Measurements from ENCODE around the gene WNT3. TPM values are rescaled to one million over a fixed set of nuclear protein-coding genes. Genes with fewer than 3 reads are reported as not detected.

WNT3 gene
- total and polyA plus RNA-seq, 10 of the 15 experiments (the other 5 are each of a cell fraction or from before 2014, with no cell fraction given), result 0.01 to 0.03 TPM; not detected in 8

DNA sequence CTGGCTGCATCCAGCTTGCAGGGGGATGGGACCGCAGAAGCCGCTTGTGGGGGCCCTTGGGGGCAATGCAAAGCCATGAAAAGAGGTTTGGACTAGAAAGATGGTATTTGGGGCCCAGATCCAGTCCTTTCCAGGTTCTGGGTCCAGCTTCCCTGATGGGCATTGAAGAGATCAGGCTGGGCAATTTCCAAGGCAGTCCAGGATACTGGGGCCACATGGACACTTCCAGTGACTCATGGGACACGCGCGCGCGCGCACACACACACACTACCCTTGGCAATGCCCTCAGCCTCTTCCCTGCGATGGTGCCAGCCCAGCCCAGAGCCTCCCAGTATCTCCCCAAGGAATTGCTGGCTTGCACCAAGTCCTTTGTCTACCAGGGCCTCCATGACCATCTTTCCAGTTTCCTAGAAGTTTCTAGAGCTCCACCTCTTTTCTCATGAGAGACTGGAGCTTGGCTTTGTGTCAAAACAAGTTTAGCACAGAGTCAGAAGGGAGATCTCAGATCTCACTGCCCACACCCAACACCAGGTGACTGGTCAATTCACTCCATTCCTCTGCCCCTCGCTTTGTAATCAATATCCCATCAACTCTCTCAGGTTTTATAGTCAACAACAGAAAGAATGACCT, 44.3 kb downstream of the WNT3 start:
- H3K9me3 ChIP-seq (replicated peaks; ENCODE audit: control insufficient read depth, insufficient read depth, low read length), result no peaks in the 10 kb centered on the region
- no peak overlapping the region for H3K27ac ChIP-seq (ENCODE audit: control insufficient read depth, insufficient read depth)
- H3K4me2 ChIP-seq (ENCODE audit: control insufficient read depth, insufficient read depth), result no peak overlapping the region
- BruUV-seq (replicated peaks), result no TSS peak
- CTCF ChIA-PET, result interaction anchor here (0.5 kb wide), 1 partner anchor 105 kb away, joined by 4 read pairs; no protein-coding TSS in a partner anchor
- SMC1A ChIA-PET (ENCODE audit: uncharacterized antibody, unreplicated experiment), result no interaction called here
- no peak for TF ChIP-seq BCL11A (IDR thresholded peaks at IDR 0.05; ENCODE audit: low read depth, low read length)
- no peak for TF ChIP-seq RAD21 (IDR thresholded peaks at IDR 0.05; ENCODE audit: insufficient read depth, low read depth, low read length)
- TF ChIP-seq, protein P1, sequence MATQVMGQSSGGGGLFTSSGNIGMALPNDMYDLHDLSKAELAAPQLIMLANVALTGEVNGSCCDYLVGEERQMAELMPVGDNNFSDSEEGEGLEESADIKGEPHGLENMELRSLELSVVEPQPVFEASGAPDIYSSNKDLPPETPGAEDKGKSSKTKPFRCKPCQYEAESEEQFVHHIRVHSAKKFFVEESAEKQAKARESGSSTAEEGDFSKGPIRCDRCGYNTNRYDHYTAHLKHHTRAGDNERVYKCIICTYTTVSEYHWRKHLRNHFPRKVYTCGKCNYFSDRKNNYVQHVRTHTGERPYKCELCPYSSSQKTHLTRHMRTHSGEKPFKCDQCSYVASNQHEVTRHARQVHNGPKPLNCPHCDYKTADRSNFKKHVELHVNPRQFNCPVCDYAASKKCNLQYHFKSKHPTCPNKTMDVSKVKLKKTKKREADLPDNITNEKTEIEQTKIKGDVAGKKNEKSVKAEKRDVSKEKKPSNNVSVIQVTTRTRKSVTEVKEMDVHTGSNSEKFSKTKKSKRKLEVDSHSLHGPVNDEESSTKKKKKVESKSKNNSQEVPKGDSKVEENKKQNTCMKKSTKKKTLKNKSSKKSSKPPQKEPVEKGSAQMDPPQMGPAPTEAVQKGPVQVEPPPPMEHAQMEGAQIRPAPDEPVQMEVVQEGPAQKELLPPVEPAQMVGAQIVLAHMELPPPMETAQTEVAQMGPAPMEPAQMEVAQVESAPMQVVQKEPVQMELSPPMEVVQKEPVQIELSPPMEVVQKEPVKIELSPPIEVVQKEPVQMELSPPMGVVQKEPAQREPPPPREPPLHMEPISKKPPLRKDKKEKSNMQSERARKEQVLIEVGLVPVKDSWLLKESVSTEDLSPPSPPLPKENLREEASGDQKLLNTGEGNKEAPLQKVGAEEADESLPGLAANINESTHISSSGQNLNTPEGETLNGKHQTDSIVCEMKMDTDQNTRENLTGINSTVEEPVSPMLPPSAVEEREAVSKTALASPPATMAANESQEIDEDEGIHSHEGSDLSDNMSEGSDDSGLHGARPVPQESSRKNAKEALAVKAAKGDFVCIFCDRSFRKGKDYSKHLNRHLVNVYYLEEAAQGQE (IDR thresholded peaks at IDR 0.05; ENCODE audit: low read depth, low read length), result no peak
- no peak for TF ChIP-seq FOXM1 (IDR thresholded peaks at IDR 0.05; ENCODE audit: low read depth, low read length)
- TF ChIP-seq, protein P2, sequence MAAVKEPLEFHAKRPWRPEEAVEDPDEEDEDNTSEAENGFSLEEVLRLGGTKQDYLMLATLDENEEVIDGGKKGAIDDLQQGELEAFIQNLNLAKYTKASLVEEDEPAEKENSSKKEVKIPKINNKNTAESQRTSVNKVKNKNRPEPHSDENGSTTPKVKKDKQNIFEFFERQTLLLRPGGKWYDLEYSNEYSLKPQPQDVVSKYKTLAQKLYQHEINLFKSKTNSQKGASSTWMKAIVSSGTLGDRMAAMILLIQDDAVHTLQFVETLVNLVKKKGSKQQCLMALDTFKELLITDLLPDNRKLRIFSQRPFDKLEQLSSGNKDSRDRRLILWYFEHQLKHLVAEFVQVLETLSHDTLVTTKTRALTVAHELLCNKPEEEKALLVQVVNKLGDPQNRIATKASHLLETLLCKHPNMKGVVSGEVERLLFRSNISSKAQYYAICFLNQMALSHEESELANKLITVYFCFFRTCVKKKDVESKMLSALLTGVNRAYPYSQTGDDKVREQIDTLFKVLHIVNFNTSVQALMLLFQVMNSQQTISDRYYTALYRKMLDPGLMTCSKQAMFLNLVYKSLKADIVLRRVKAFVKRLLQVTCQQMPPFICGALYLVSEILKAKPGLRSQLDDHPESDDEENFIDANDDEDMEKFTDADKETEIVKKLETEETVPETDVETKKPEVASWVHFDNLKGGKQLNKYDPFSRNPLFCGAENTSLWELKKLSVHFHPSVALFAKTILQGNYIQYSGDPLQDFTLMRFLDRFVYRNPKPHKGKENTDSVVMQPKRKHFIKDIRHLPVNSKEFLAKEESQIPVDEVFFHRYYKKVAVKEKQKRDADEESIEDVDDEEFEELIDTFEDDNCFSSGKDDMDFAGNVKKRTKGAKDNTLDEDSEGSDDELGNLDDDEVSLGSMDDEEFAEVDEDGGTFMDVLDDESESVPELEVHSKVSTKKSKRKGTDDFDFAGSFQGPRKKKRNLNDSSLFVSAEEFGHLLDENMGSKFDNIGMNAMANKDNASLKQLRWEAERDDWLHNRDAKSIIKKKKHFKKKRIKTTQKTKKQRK (IDR thresholded peaks at IDR 0.05; ENCODE audit: low read depth, low read length), result no peak
- no peak for TF ChIP-seq RB1 (IDR thresholded peaks at IDR 0.05; ENCODE audit: borderline replicate concordance)
- no peak for TF ChIP-seq SREBF1 (IDR thresholded peaks at IDR 0.05; ENCODE audit: low read length)
- TF ChIP-seq, protein P3, sequence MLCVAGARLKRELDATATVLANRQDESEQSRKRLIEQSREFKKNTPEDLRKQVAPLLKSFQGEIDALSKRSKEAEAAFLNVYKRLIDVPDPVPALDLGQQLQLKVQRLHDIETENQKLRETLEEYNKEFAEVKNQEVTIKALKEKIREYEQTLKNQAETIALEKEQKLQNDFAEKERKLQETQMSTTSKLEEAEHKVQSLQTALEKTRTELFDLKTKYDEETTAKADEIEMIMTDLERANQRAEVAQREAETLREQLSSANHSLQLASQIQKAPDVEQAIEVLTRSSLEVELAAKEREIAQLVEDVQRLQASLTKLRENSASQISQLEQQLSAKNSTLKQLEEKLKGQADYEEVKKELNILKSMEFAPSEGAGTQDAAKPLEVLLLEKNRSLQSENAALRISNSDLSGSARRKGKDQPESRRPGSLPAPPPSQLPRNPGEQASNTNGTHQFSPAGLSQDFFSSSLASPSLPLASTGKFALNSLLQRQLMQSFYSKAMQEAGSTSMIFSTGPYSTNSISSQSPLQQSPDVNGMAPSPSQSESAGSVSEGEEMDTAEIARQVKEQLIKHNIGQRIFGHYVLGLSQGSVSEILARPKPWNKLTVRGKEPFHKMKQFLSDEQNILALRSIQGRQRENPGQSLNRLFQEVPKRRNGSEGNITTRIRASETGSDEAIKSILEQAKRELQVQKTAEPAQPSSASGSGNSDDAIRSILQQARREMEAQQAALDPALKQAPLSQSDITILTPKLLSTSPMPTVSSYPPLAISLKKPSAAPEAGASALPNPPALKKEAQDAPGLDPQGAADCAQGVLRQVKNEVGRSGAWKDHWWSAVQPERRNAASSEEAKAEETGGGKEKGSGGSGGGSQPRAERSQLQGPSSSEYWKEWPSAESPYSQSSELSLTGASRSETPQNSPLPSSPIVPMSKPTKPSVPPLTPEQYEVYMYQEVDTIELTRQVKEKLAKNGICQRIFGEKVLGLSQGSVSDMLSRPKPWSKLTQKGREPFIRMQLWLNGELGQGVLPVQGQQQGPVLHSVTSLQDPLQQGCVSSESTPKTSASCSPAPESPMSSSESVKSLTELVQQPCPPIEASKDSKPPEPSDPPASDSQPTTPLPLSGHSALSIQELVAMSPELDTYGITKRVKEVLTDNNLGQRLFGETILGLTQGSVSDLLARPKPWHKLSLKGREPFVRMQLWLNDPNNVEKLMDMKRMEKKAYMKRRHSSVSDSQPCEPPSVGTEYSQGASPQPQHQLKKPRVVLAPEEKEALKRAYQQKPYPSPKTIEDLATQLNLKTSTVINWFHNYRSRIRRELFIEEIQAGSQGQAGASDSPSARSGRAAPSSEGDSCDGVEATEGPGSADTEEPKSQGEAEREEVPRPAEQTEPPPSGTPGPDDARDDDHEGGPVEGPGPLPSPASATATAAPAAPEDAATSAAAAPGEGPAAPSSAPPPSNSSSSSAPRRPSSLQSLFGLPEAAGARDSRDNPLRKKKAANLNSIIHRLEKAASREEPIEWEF (IDR thresholded peaks at IDR 0.05; ENCODE audit: insufficient replicate concordance, low read depth, low read length), result no peak
- TF ChIP-seq, protein P4, sequence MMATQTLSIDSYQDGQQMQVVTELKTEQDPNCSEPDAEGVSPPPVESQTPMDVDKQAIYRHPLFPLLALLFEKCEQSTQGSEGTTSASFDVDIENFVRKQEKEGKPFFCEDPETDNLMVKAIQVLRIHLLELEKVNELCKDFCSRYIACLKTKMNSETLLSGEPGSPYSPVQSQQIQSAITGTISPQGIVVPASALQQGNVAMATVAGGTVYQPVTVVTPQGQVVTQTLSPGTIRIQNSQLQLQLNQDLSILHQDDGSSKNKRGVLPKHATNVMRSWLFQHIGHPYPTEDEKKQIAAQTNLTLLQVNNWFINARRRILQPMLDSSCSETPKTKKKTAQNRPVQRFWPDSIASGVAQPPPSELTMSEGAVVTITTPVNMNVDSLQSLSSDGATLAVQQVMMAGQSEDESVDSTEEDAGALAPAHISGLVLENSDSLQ (IDR thresholded peaks at IDR 0.05), result no peak
- no peak for TF ChIP-seq HDAC6 (IDR thresholded peaks at IDR 0.05; ENCODE audit: unreplicated experiment)
- no peak for FAIRE-seq
- H3K79me2 ChIP-seq (ENCODE audit: control insufficient read depth, insufficient read depth, low read length), result no peaks in the 10 kb centered on the region
- POLR2A ChIA-PET, result no interaction called here
- DNase-seq (ENCODE audit: low read depth, low spot score), result no peak
- RAD21 ChIA-PET (ENCODE audit: unreplicated experiment), result no interaction called here
- 0 out of 2 replicates have a peak, but pooled peaks cover 4% of the 10 kb centered on the region for H3K4me1 ChIP-seq (ENCODE audit: control insufficient read depth, insufficient read depth, low read length)
- ATAC-seq, result no peak
- in situ Hi-C loops (cut with MboI), result no loop called here
- no peak overlapping the region for H2AFZ ChIP-seq (ENCODE audit: control insufficient read depth, low read depth, low read length)
- H4K20me1 ChIP-seq (ENCODE audit: control insufficient read depth, insufficient read depth), result no peaks in the 10 kb centered on the region
- H3K4me3 ChIP-seq, result no peak overlapping the region
- 92% methylated on average over 10 of the region's 10 CpGs for WGBS (ENCODE audit: insufficient coverage, insufficient replicate concordance, low lambda C conversion rate, missing lambda C conversion rate)
- no peaks in the 10 kb centered on the region for H3K36me3 ChIP-seq (ENCODE audit: control insufficient read depth in 2 of 2, insufficient read depth in 2 of 2, low read length in 1 of 2)
- peaks cover 10 to 14% of the 10 kb centered on the region in 2 experiments; a peak in 3 of 4 replicates for H3K27me3 ChIP-seq (replicated peaks in 1 of 2; ENCODE audit: control insufficient read depth in 2 of 2, insufficient read depth in 2 of 2, low read length in 1 of 2)
- intact Hi-C loops (cut with micrococcal nuclease; ENCODE audit: unreplicated experiment), result loop anchor here (10.0 kb wide), 1 partner anchor 71 kb away; no protein-coding TSS in a partner anchor
- no peak overlapping the region for H3K9ac ChIP-seq (ENCODE audit: control insufficient read depth, insufficient read depth, low read length)

Data from GM12878 (cell line).